Adipose tissue (tissue), 3 donors: ENCODE data around the gene TUBA1B. TPM values are rescaled to one million over a fixed set of nuclear protein-coding genes. Genes with fewer than 3 reads are reported as not detected.
"Not testable (repeated sequence)": the region's sequence is repeated elsewhere in the genome, so short reads cannot be mapped to it uniquely, and the experiment has no call there.

Experiments used
- H3K27ac ChIP-seq: one replicate; pipeline ENCODE4 v1.5.1; 2013; ENCODE audit warnings: low read depth, low read length
- WGBS, 3 donors: extraction: QIAGEN DNeasy Blood & Tissue Kit; methylation state at CpG; one replicate each; pipeline ENCODE4 v1.1.7; 2013; 5-methylcytosine and 5-hydroxymethylcytosine counted together
- polyA plus RNA-seq, 3 donors: library from polyadenylated mRNA; stranded (reverse); fragments of 200-250 nt; gene quantifications; one replicate each; pipeline ENCODE4 v1.2.3, GENCODE V29; 2013
- donor health status: healthy with polysubstance abuse.
- donor health status: Bipolar disorder and iron deficiency.
- donor health status: healthy.

TUBA1B gene
- 100 to 1,000 TPM; 184 to 751 (median 746) TPM for polyA plus RNA-seq

GRCh38 chr12:49131051-49131893 lies at the start of gene TUBA1B:
Gene TUBA1B, minus strand, starts transcription at chr12:49131395. Its CDS starts 95 bp downstream, at chr12:49131300.
- peak within 1 kb of the TSS; percentile 98 for H3K27ac ChIP-seq
- 0 to 1% (median 1%) methylated on average over 69 to 79 of the region's 79 CpGs for WGBS, 3 donors

DNA sequence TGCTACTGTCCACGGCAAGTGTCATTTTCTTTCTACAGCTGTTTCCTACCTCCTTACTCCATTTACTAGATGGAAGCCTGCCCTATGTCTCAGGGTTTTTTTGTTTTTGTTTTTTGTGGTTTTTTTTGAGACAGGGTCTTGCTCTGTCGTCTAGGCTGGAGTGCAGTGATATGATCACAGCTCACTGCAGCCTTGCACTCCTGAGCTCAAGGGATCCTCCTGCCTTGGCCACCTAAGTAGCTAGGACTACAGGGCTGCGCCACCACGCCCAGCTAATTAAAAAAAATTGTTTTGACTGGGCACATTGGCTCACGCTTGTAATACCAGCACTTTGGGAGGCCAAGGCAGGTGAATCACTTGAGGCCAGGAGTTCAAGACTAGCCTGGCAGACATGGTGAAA lies 43.0 kb upstream of the TUBA1B start:
- WGBS, 3 donors: 74 to 92% (median 78%) methylated on average over 5 of the region's 5 CpGs
- H3K27ac ChIP-seq: no peak overlapping the region

GRCh38 chr12:49170924-49171323 lies 39.7 kb upstream of the TUBA1B start:
- H3K27ac ChIP-seq: no peak overlapping the region

DNA sequence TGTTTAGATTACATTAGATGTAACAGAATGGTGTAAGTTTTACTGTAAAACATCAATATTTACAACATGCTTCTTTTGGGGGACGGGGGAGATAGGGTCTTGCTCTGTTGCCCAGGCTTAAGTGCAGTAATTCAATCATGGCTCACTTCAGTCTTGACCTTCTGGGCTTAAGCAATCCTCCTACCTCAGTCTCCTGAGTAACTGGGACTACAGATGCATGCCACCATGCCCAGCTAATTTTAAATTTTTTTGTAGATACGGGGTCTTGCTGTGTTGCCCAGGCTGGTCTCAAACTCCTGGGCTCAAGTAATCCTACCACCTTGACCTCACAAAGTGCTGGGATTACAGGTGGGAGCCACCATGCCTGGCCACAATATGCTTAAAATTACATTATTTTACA lies 33.9 kb upstream of the TUBA1B start:
- 94 to 98% (median 98%) methylated on average over 2 of the region's 2 CpGs for WGBS, 3 donors
- H3K27ac ChIP-seq: no peak overlapping the region

DNA sequence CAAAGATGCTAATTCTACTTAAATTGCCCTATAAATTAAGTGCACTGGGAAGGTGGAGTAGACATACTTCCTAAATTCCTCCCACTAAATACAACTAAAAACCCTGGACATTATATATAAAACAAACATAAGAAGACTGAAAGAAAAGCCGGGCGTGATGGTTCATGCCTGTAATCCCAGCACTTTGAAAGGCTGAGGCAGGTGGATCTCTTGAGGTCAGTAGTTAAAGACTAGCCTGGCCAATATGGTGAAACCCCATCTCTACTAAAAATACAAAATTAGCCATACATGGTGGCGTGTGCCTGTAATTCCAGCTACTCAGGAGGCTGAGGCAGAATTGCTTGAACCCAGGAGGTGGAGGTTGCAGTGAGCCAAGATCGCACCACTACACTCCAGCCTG lies 30.7 kb upstream of the TUBA1B start:
- H3K27ac ChIP-seq: not testable (repeated sequence)
- 90 to 96% (median 91%) methylated on average over 4 of the region's 4 CpGs for WGBS, 3 donors

DNA sequence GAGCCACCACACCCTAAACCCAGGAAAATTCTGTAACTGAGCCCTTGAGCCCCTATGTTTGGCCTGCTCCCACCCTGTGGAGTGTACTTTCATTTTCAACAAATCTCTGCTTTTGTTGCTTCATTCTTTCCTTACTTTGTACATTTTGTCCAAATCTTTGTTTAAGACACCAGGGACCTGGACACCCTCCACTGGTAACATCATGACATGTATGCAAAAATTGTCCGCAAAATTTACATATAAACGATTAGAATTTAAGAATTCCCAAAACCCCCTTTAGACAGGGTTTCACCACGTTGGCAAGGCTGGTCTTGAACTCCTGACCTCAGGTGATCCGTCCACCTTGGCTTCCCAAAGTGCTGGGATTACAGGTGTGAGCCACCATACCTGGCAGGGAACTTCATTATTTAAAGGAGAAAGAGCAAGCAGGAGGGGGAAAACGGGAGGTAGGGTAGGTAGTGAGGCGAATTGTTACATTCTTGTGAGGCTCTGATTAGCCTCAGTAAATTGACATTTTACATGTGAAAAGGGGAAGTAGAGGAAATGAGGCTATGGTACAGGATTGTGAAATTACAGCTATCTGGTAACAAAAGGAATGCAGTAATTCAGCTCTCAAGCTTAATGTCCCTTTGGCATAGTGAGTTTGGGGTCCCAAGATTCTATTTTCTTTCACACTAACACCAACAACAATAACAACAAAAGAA lies 30.0 kb upstream of the TUBA1B start:
- 58 to 67% (median 64%) methylated on average over 6 of the region's 6 CpGs for WGBS, 3 donors
- no peak overlapping the region for H3K27ac ChIP-seq

DNA sequence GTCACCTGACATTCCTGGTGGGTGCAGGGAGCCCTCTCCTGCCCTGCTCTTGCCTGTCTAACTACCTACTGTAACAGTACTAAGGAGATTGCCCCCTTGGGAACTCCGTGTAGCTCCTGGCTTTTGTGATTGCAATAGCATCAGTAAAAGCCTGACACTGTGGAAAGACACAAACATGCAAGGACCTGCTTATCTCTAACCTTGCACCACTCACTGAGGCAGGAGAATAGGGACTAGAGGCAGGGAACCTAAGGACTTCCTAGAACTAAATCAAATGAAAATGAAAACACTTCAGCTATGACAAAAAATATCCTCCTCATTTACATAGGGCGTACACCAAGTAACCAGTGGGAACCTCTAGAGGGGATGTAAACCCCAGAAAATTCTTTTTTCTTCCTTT lies 29.2 kb upstream of the TUBA1B start:
- WGBS, 3 donors: 75 to 88% (median 84%) methylated on average over 2 of the region's 2 CpGs

GRCh38 chr12:49154221-49154620 lies 23.0 kb upstream of the TUBA1B start:
- WGBS, 3 donors: 75 to 92% (median 78%) methylated on average over 3 of the region's 3 CpGs
- H3K27ac ChIP-seq: no peak overlapping the region

More for the DNA sequence above, 29.2 kb upstream of the TUBA1B start:
- no peak overlapping the region for H3K27ac ChIP-seq

DNA sequence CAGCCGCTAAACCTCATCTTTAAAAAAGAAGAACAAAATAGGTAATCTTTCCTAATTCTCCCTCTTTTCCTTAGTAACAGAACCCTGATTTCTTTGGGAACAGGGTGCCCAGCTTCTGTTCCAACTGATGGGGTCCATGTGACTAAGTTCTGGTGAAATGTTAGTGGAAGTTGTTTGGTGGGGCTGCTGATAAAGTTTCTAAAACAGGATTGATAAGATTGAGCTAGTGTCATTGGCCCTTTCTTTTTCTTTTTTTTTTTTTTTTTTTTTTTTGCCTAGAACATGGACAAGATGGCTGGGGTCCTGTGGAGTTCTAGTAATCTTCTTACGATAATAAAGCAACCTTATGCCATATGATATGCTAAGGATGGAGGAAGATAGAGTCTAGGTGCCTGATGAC lies 16.2 kb upstream of the TUBA1B start:
- H3K27ac ChIP-seq: no peak overlapping the region
- WGBS, 3 donors: 95 to 100% (median 98%) methylated on average over 2 of the region's 2 CpGs

GRCh38 chr12:49146406-49146805 lies 15.2 kb upstream of the TUBA1B start:
- WGBS, 3 donors: 93 to 100% (median 98%) methylated on average over 1 of the region's 1 CpG
- H3K27ac ChIP-seq: no peak overlapping the region

DNA sequence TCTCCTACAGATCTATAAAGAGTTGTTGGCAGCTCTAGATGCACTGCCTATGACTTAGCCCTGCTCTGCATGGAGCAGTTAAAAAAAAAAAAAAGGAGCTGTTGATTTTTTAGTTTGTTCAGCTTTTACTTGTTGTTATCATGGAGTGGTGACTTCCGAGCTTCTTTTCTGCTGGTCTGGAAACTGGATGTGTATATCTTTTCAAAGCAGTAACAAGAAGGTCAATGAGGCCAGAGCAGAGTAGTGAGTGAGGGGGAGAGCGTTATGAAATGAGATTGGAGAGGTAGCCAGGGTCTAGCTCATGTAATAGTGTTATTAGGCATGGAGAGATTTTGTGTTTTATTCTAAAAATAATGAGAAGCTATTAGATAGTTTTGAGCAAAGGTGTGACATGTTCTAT lies 13.2 kb upstream of the TUBA1B start:
- 83 to 88% (median 88%) methylated on average over 2 of the region's 2 CpGs for WGBS, 3 donors
- no peak overlapping the region for H3K27ac ChIP-seq

- WGBS, 3 donors: 88 to 94% (median 90%) methylated on average over 2 of the region's 2 CpGs
- no peak overlapping the region for H3K27ac ChIP-seq
Measured at GRCh38 chr12:49138999-49139398, 7.8 kb upstream of the TUBA1B start.

- H3K27ac ChIP-seq: no peak overlapping the region
- WGBS, 3 donors: 41 to 54% (median 46%) methylated on average over 2 of the region's 2 CpGs
Measured at GRCh38 chr12:49138587-49138986, 7.4 kb upstream of the TUBA1B start.

DNA sequence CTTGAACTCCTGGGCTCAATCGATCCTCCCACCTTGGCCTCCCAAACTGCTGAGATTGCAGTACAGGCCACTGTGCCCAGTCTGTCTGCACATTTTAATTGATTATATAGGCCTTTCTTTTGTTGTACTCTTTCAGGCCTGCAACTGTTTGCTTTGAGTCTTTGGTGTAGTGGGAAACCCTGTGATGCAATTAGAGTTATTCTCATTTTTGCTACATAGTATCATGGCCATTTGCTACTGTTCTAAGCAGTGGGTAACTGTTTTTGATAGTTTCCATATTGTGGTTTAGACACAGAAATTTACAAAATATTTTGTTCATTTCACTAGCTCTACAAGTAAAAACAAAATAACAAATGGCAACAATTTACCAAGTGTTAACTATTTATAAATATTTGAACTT lies 6.3 kb upstream of the TUBA1B start:
- no peak overlapping the region for H3K27ac ChIP-seq
- 95 to 100% (median 100%) methylated on average over 1 of the region's 1 CpG for WGBS, 3 donors

DNA sequence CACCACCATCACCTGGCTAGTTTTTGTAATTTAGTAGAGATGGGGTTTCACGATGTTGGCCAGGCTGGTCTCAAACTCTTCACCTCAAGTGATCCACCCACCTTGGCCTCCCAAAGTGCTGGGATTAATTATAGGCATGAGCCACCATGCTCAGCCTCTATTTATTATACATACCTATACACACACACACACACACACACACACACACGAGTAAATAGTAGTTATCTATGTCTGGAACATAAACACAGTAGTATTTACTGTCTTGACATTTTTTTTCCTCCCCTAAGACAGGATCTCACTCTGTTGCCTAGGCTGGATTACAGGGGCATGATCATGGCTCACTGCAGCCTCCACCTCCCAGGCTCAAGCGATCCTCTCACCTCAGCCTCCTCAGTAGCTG lies 5.8 kb upstream of the TUBA1B start:
- WGBS, 3 donors: 84 to 94% (median 93%) methylated on average over 3 of the region's 3 CpGs
- H3K27ac ChIP-seq: not testable (repeated sequence)

- WGBS, 3 donors: 86 to 91% (median 87%) methylated on average over 10 of the region's 10 CpGs
Measured at GRCh38 chr12:49133590-49133989, 2.4 kb upstream of the TUBA1B start.

DNA sequence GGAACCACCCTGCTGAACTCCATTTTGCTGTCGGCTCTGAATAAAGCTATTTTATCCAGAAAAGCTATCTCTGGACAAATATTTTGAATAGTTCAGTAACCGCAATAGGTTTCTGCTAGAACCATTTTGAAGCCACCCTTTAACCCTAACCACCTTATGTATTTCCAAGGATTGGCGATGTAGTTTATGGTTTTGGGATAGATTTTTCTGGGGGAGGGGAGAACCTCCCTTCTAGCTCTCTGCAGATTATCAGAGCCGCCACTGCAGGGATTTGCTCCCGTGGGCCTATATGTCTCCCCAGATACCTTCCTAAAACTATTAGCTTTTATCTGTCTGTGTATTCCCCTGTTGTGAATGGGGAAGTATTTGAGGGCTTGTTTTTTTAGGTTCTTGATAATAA lies 1.8 kb upstream of the TUBA1B start:
- WGBS, 3 donors: 62 to 79% (median 78%) methylated on average over 5 of the region's 5 CpGs
- H3K27ac ChIP-seq: no peak overlapping the region

More at GRCh38 chr12:49133590-49133989, 2.4 kb upstream of the TUBA1B start:
- H3K27ac ChIP-seq: no peak overlapping the region

GRCh38 chr12:49131894-49132461 lies 783 bp upstream of the TUBA1B start:
- H3K27ac ChIP-seq: no peak overlapping the region
- 19 to 25% (median 21%) methylated on average over 9 of the region's 9 CpGs for WGBS, 3 donors
